ENCODE data around the gene SMARCAD1.

Gene SMARCAD1

GRCh38 chr4:94207469-94208224, at the start of gene SMARCAD1:
SMARCAD1 (plus strand) TSS chr4:94207865; CDS start chr4:94208395, 530 bp downstream.
- peak; percentile 95 for DNase-seq

GRCh38 chr4:94158883-94159282, 48.8 kb upstream of the SMARCAD1 start:
- no peak for DNase-seq

- no peak for DNase-seq
These were observed 47.9 kb upstream of the SMARCAD1 start for GRCh38 chr4:94159790-94160189.

- DNase-seq, result no peak
These were observed 46.9 kb upstream of the SMARCAD1 start for GRCh38 chr4:94160774-94161173.

- no peak for DNase-seq
These were observed 42.4 kb upstream of the SMARCAD1 start for GRCh38 chr4:94165256-94165655.

- DNase-seq, result no peak
These were observed 39.3 kb upstream of the SMARCAD1 start for GRCh38 chr4:94168321-94168720.

GRCh38 chr4:94169803-94170372, 37.8 kb upstream of the SMARCAD1 start:
- DNase-seq, result no peak

GRCh38 chr4:94171616-94172015, 36.0 kb upstream of the SMARCAD1 start:
- no peak for DNase-seq

GRCh38 chr4:94175553-94176261, 32.0 kb upstream of the SMARCAD1 start:
- no peak for DNase-seq

GRCh38 chr4:94177822-94178221, 29.8 kb upstream of the SMARCAD1 start:
- DNase-seq, result no peak

GRCh38 chr4:94181815-94182214, 25.9 kb upstream of the SMARCAD1 start:
- DNase-seq, result no peak

- DNase-seq, result no peak
These were observed 4.9 kb upstream of the SMARCAD1 start for GRCh38 chr4:94202769-94203168.

GRCh38 chr4:94208266-94208665, 601 bp downstream of the SMARCAD1 start:
- DNase-seq, result no peak

- DNase-seq, result no peak
These were observed 1.3 kb downstream of the SMARCAD1 start for GRCh38 chr4:94208918-94209317.

- no peak for DNase-seq
These were observed 4.2 kb downstream of the SMARCAD1 start for GRCh38 chr4:94211861-94212260.

- no peak for DNase-seq
These were observed 7.1 kb downstream of the SMARCAD1 start for GRCh38 chr4:94214703-94215319.

GRCh38 chr4:94216394-94216793, 8.7 kb downstream of the SMARCAD1 start:
- DNase-seq, result no peak

GRCh38 chr4:94219402-94219801, 11.7 kb downstream of the SMARCAD1 start:
- DNase-seq, result no peak

GRCh38 chr4:94221916-94222315, 14.3 kb downstream of the SMARCAD1 start:
- no peak for DNase-seq

- no peak for DNase-seq
These were observed 17.8 kb downstream of the SMARCAD1 start for GRCh38 chr4:94225449-94225848.

GRCh38 chr4:94226763-94227162, 19.1 kb downstream of the SMARCAD1 start:
- DNase-seq, result no peak

- DNase-seq, result no peak
These were observed 21.0 kb downstream of the SMARCAD1 start for GRCh38 chr4:94228493-94229216.

- DNase-seq, result no peak
These were observed 24.9 kb downstream of the SMARCAD1 start for GRCh38 chr4:94232519-94232918.
